Measurements from ENCODE around the gene CCDC194. TPM values are rescaled to one million over a fixed set of nuclear protein-coding genes. Genes with fewer than 3 reads are reported as not detected.

The CCDC194 gene
- total and polyA plus RNA-seq, 8 donors, result 0.17 to 1.4 (median 0.27) TPM; not detected in 3

GRCh38 chr19:17409990-17410389 lies 16.0 kb upstream of the CCDC194 start:
- TF ChIP-seq, protein P1, sequence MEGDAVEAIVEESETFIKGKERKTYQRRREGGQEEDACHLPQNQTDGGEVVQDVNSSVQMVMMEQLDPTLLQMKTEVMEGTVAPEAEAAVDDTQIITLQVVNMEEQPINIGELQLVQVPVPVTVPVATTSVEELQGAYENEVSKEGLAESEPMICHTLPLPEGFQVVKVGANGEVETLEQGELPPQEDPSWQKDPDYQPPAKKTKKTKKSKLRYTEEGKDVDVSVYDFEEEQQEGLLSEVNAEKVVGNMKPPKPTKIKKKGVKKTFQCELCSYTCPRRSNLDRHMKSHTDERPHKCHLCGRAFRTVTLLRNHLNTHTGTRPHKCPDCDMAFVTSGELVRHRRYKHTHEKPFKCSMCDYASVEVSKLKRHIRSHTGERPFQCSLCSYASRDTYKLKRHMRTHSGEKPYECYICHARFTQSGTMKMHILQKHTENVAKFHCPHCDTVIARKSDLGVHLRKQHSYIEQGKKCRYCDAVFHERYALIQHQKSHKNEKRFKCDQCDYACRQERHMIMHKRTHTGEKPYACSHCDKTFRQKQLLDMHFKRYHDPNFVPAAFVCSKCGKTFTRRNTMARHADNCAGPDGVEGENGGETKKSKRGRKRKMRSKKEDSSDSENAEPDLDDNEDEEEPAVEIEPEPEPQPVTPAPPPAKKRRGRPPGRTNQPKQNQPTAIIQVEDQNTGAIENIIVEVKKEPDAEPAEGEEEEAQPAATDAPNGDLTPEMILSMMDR (IDR thresholded peaks at IDR 0.05), result no peak
- Histone ChIP-seq H3K36me3 (peaks cover 0 to 30% of the 10 kb centered on the region in 2 donors), H3K9me3 (no peaks in the 10 kb centered on the region), H3K27me3 (no peaks in the 10 kb centered on the region), H3K4me1 (peaks cover 0 to 46% of the 10 kb centered on the region in 2 donors), H3K4me3 (no peak overlapping the region), H3K27ac (no peak overlapping the region)
- intact Hi-C loops (cut with DNase I), result no loop called here
- DNase-seq (no peak), ATAC-seq (no peak)

GRCh38 chr19:17406887-17407196 lies 12.8 kb upstream of the CCDC194 start:
- intact Hi-C loops (cut with DNase I), result no loop called here
- Histone ChIP-seq H3K4me3 (peak overlapping the region in 1 of 2 donors; percentile 66), H3K27ac (peak overlapping the region; percentile 86 to 89), H3K9me3 (no peaks in the 10 kb centered on the region), H3K27me3 (no peaks in the 10 kb centered on the region), H3K36me3 (peaks cover 0 to 17% of the 10 kb centered on the region in 2 donors), H3K4me1 (peaks cover 0 to 52% of the 10 kb centered on the region in 2 donors)
- TF ChIP-seq, protein P1 (IDR thresholded peaks at IDR 0.05), result no peak
- DNase-seq (no peak), ATAC-seq (no peak)

GRCh38 chr19:17406046-17406886 lies 12.3 kb upstream of the CCDC194 start:
- intact Hi-C loops (cut with DNase I), result no loop called here
- peak overlapping the region; percentile 86 to 89 for H3K27ac ChIP-seq
- no peaks in the 10 kb centered on the region for H3K27me3 ChIP-seq
- TF ChIP-seq, protein P1 (IDR thresholded peaks at IDR 0.05), result no peak
- ATAC-seq, result peak; percentile 6
- peaks cover 0 to 14% of the 10 kb centered on the region in 2 donors for H3K36me3 ChIP-seq
- peak overlapping the region; percentile 10 to 66 for H3K4me3 ChIP-seq
- peaks cover 0 to 52% of the 10 kb centered on the region in 2 donors for H3K4me1 ChIP-seq
- DNase-seq, result no peak
- no peaks in the 10 kb centered on the region for H3K9me3 ChIP-seq

- no peaks in the 10 kb centered on the region for H3K9me3 ChIP-seq
- H3K27me3 ChIP-seq, result no peaks in the 10 kb centered on the region
- H3K36me3 ChIP-seq, result peaks cover 0 to 21% of the 10 kb centered on the region in 2 donors
- intact Hi-C loops (cut with DNase I), result no loop called here
- DNase-seq (peak in 2 of 4 donors; percentile 59 to 87), ATAC-seq (peak; percentile 94)
- H3K4me1 ChIP-seq, result peaks cover 0 to 52% of the 10 kb centered on the region in 2 donors
- H3K27ac ChIP-seq, result peak within 1 kb of the TSS; percentile 86 to 89
- peak within 1 kb of the TSS; percentile 21 to 66 for H3K4me3 ChIP-seq
- TF ChIP-seq, protein P1 (IDR thresholded peaks at IDR 0.05), result no peak
Measured at GRCh38 chr19:17405250-17406045, 11.5 kb upstream of the CCDC194 start, which contains the start of gene BST2. Gene BST2 (minus strand): TSS chr19:17405630. CDS start chr19:17405575, 55 bp downstream.

Data from left lung (tissue), 10 donors.